M059J (cell line): ENCODE results near the gene GNB3. TPM values are rescaled to one million over a fixed set of nuclear protein-coding genes. Genes with fewer than 3 reads are reported as not detected.
"Not testable (repeated sequence)": the region's sequence is repeated elsewhere in the genome, so short reads cannot be mapped to it uniquely, and the experiment has no call there.

Experiments used
- DNase-seq: peaks from one replicate; pipeline ENCODE4 v3.0.0-alpha.2; 2012; ENCODE audit warnings: low read depth
- total RNA-seq: library from RNA; depleted of rRNA; stranded (reverse); fragments of >200 nt; shearing (Covaris generic); gene quantifications from 2 replicates; pipeline ENCODE4 v1.2.3, GENCODE V29; 2014; rRNA removed

The GNB3 gene
- total RNA-seq, 1 experiment from 2014 or later, result 0.57 TPM

DNA sequence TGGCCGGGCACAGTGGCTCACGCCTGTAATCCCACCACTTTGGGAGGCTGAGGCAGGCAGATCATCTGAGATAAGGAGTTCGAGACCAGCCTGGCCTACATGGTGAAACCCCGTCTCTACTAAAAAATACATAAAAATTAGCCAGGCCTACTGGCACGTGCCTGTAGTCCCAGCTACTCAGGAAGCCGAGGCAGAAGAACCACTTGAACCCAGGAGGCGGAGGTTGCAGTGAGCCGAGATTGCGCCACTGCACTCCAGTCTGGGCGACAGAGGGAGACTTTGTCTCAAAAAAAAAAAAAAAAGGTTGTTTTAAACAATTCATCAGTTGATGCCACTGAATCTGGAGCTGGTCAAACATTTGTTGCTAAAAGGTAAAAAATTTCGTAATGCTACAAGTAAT lies 39.1 kb downstream of the GNB3 start:
- DNase-seq, result not testable (repeated sequence)

GRCh38 chr12:6883252-6883651 lies 42.5 kb downstream of the GNB3 start:
- no peak for DNase-seq

- DNase-seq, result no peak
These were observed 43.0 kb downstream of the GNB3 start for GRCh38 chr12:6883683-6884082.

- no peak for DNase-seq
These were observed 43.8 kb downstream of the GNB3 start for GRCh38 chr12:6884539-6884938.

DNA sequence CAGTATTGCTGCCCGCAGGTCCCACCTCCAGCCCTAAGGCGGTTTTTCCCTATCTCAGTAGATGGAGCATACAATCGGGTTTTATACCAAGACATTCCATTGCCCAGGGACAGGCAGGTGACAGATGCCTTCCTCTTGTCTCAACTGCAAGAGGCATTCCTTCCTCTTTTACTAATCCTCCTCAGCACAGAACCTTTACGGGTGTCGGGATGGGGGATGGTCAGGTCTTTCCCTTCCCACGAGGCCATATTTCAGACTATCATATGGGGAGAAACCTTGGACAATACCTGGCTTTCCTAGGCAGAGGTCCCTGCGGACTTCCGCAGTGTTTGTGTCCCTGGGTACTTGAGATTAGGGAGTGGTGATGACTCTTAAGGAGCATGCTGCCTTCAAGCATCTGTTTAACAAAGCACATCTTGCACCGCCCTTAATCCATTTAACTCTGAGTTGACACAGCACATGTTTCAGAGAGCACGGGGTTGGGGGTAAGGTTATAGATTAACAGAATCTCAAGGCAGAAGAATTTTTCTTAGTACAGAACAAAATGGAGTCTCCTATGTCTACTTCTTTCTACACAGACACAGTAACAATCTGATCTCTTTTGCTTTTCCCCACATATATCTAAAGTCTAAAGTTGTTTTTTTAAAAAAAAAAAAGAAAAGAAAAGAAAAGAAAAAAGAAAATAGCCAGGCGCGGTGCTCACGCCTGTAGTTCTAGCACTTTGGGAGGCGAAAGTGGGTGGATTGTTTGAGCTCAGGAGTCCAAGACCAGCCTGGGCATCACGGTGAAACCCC lies 45.7 kb downstream of the GNB3 start:
- not testable (repeated sequence) for DNase-seq

GRCh38 chr12:6887460-6887859 lies 46.7 kb downstream of the GNB3 start:
- no peak for DNase-seq

DNA sequence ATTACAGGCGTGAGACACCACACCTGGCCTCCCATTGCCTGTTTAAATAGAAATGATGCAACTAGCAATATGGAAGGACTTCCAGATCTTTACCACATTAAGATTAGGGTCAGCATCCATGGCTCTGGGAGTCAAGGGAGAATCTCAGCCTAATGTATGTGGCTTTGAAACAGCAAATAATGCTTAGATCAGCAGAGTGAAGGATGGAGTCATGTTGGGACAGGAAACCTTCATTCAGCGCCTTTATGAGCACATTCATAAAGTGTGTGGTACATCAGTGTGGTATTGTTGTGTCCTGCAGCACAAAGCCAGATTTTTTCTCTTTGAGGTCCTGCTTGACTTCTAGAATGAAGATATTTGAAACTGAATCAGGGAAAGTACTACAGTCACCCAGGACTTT lies 47.6 kb downstream of the GNB3 start:
- DNase-seq, result no peak

DNA sequence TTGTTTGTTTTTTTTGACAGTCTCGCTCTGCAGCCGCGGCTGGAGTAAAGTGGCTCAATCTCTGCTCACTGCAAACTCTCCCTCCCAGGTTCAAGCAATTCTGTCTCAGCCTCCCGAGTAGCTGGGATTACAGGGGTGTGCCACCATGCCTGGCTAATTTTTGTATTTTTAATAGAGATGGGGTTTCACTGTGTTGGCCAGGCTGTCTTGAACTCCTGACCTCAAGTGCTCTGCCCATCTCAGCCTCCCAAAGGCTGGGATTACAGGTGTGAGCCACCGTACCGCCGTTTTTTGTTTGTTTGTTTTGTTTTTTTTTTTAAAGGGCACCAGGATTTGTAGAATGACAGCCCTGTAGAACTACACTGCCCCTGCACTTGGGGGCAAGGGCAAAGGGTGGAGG lies 48.1 kb downstream of the GNB3 start:
- not testable (repeated sequence) for DNase-seq

DNA sequence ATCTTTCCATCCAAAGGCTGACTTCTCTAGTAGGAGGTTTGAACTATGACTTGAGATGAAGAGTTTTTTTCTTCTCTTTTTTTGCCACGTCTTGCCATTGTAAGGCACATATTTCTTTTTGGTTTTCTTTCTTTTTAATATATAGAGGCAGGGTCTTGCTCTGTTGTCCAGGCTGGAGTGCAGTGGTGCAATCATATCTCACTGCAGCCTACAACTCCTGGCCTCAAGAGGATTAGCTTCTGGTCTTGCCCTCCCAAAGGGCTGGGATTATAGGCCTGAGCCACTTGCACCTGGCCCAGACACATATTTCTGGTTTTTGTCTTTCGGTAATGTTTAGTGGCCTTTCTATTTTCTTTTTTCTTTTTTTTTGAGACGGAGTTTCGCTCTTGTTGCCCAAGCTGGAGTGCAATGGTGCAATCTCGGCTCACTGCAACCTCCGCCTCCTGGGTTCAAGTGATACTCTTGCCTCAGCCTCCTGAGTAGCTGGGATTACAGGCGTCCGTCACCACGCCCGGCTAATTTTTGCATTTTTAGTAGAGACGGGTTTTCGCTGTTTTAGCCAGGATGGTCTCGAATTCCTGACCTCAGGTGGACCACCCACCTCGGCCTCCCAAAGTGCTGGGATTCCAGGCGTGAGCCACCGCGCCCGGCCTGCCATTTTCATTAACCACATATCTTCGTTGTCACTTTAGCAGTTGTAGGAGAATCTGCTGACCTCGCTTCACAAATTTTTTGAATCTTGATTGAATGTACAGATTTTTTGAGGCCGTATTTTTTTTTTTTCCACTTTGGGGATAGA lies 49.2 kb downstream of the GNB3 start:
- DNase-seq, result not testable (repeated sequence)

- DNase-seq, result peak; percentile 91
These were observed 50.3 kb downstream of the GNB3 start for GRCh38 chr12:6890789-6891645.

DNA sequence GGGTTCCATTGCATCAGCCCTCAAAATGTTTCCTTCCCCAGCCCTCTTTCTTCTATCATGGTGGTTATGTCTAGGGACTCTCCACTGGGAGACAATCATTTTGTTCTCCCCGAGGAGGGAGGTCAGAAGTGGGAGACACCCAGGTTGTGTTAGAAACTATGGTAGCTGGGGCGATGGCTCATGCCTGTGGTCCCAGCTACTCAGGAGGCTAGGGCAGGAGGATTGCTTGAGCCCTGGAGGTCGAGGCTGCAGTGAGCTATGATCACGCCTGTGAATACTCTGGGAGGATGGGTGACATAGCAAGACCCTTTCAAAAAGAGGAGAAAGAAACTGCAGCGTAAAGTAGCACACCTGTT lies 50.9 kb downstream of the GNB3 start:
- DNase-seq, result no peak

DNA sequence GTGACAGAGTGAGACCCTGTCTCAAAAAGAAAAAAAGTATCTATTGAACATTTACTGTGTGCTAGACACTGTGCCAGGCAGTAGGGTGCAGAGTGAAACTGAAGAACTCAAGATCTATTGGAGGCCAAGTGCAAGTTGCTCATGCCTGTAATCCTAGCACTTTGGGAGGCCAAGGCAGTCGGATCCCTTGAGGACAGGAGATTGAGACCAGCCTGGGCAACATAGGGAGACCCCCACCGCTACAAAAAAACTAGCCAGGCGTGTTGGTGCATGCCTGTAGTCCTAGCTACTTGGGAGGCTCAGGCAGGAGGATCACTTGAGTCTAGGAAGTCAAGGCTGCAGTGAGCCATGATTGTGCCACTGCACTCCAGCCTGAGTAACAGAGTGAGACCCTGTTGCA lies 52.0 kb downstream of the GNB3 start:
- DNase-seq, result not testable (repeated sequence)

GRCh38 chr12:6894321-6894720 lies 53.6 kb downstream of the GNB3 start:
- no peak for DNase-seq

Other genes starting within 250 kb of the GNB3 start
- 131 and 207 TPM in 2 replicates for gene CHD4, start 233.5 kb upstream of the GNB3 start, total RNA-seq
- gene LPAR5, start 205.0 kb upstream of the GNB3 start, total RNA-seq, result 0.27 TPM in 1 of 2 replicates, not detected in the other
- gene ACRBP, start 193.5 kb upstream of the GNB3 start, total RNA-seq, result not detected in 2 replicates
- 19.3 and 37.8 TPM in 2 replicates for gene ING4, start 177.8 kb upstream of the GNB3 start, total RNA-seq
- 18.1 and 25.0 TPM in 2 replicates for gene ZNF384, start 151.6 kb upstream of the GNB3 start, total RNA-seq
- 0.12 TPM in 1 of 2 replicates, not detected in the other for gene PIANP, start 140.1 kb upstream of the GNB3 start, total RNA-seq
- 60.2 and 66.0 TPM in 2 replicates for gene COPS7A, start 116.9 kb upstream of the GNB3 start, total RNA-seq
- 274 and 278 TPM in 2 replicates for gene MLF2, start 87.8 kb upstream of the GNB3 start, total RNA-seq
- 136 and 216 TPM in 2 replicates for gene PTMS, start 74.6 kb upstream of the GNB3 start, total RNA-seq
- not detected in 2 replicates for gene LAG3, start 68.4 kb upstream of the GNB3 start, total RNA-seq
- not detected in 2 replicates for gene CD4, start 51.4 kb upstream of the GNB3 start, total RNA-seq
- 2.1 TPM in 1 of 2 replicates, not detected in the other for gene GPR162, start 19.1 kb upstream of the GNB3 start, total RNA-seq
- 18.8 and 34.4 TPM in 2 replicates for gene P3H3, start 12.5 kb upstream of the GNB3 start, total RNA-seq
- 123 and 126 TPM in 2 replicates for gene CDCA3, start 10.4 kb downstream of the GNB3 start, total RNA-seq
- 47.3 and 79.3 TPM in 2 replicates for gene USP5, start 11.2 kb downstream of the GNB3 start, total RNA-seq
- 1,942 and 2,129 TPM in 2 replicates for gene TPI1, start 26.6 kb downstream of the GNB3 start, total RNA-seq
- gene SPSB2, start 32.4 kb downstream of the GNB3 start, total RNA-seq, result 6.1 and 7.7 TPM in 2 replicates
- gene LRRC23, start 63.9 kb downstream of the GNB3 start, total RNA-seq, result 3.6 and 11.0 TPM in 2 replicates
- 29.1 and 30.0 TPM in 2 replicates for gene ENO2, start 73.7 kb downstream of the GNB3 start, total RNA-seq
- gene ATN1, start 87.0 kb downstream of the GNB3 start, total RNA-seq, result 3.9 and 25.0 TPM in 2 replicates
- gene RNU7-1, start 102.9 kb downstream of the GNB3 start, total RNA-seq, result not detected in 2 replicates
- gene C12orf57, start 103.1 kb downstream of the GNB3 start, total RNA-seq, result 192 and 242 TPM in 2 replicates
- gene PTPN6, start 110.4 kb downstream of the GNB3 start, total RNA-seq, result 0.39 and 0.98 TPM in 2 replicates
- 203 and 222 TPM in 2 replicates for gene PHB2, start 129.7 kb downstream of the GNB3 start, total RNA-seq
- 42.9 and 52.9 TPM in 2 replicates for gene EMG1, start 130.0 kb downstream of the GNB3 start, total RNA-seq
- gene LPCAT3, start 177.6 kb downstream of the GNB3 start, total RNA-seq, result 26.1 and 26.7 TPM in 2 replicates
- gene C1S, start 219.8 kb downstream of the GNB3 start, total RNA-seq, result 59.0 and 68.3 TPM in 2 replicates